ENCODE results near the gene DMC1. TPM values are rescaled to one million over a fixed set of nuclear protein-coding genes. Genes with fewer than 3 reads are reported as not detected.
"Not testable (repeated sequence)": the region's sequence is repeated elsewhere in the genome, so short reads cannot be mapped to it uniquely, and the experiment has no call there.

DMC1 gene
- total RNA-seq, 1 experiment from 2014 or later = 0.89 TPM

DNA sequence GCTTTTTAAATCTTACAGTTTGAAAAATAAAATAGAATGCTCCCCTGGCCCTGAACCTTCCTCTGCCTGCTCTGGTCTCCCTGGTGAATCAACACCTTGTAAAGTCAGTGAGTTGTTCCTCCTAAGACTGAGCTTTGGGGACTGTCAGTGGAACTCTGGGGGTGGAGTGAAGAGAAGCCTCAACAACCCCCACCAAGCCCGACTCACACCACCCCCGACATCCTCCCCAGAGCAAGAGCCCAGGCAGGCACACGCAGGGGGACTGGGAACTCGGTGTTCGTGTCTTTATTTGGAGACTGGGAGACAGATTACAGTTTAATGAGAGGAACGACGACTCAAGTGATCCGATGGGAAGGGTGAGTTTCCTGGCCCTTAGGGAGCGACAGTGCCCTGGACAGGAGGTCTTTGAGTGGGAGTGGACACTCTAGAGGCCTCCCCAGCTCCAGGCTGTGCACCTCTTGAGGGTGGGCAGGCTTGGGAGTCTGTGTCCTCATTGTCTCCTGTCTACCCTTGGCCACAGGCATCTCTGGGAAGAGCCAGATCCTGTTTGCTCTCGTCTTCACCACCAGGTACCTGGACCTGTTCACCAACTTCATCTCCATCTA lies 95.9 kb downstream of the DMC1 start:
- H3K9ac ChIP-seq (ENCODE audit: low read length) = no peak overlapping the region
- no peak for TF ChIP-seq SIN3A (IDR thresholded peaks at IDR 0.05; ENCODE audit: low read depth)
- TF ChIP-seq, protein P1, sequence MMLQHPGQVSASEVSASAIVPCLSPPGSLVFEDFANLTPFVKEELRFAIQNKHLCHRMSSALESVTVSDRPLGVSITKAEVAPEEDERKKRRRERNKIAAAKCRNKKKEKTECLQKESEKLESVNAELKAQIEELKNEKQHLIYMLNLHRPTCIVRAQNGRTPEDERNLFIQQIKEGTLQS (IDR thresholded peaks at IDR 0.05) = no peak
- no peaks in the 10 kb centered on the region for H4K20me1 ChIP-seq (ENCODE audit: insufficient read depth)
- H3K9me2 ChIP-seq (ENCODE audit: insufficient read depth) = no peaks in the 10 kb centered on the region
- no peaks in the 10 kb centered on the region for H3K4me1 ChIP-seq (ENCODE audit: control insufficient read depth in 1 of 2, insufficient read depth in 2 of 2, low read length in 2 of 2)
- no peaks in the 10 kb centered on the region for H3K27me3 ChIP-seq (ENCODE audit: insufficient read depth, low read length)
- no peak overlapping the region for H2AFZ ChIP-seq (ENCODE audit: low read depth, low read length, poor library complexity, severe bottlenecking)
- ATAC-seq = no peak
- BruUV-seq (replicated peaks) = no TSS peak
- no peaks in the 10 kb centered on the region for H3K36me3 ChIP-seq (ENCODE audit: control insufficient read depth in 1 of 2, insufficient read depth in 2 of 2, low read length in 2 of 2)
- H3K27ac ChIP-seq (ENCODE audit: low read depth, low read length) = no peak overlapping the region
- H3K9me3 ChIP-seq (ENCODE audit: control insufficient read depth in 1 of 2, insufficient read depth in 1 of 2, low read depth in 1 of 2, low read length in 2 of 2) = no peaks in the 10 kb centered on the region
- CTCF ChIA-PET = no interaction called here
- POLR2A ChIA-PET = no interaction called here
- no peak overlapping the region for H3K4me3 ChIP-seq (replicated peaks in 1 of 2; ENCODE audit: low read depth in 1 of 2, low read length in 2 of 2)
- intact Hi-C loops (cut with micrococcal nuclease) = no loop called here
- DNase-seq (ENCODE audit: low read depth, low spot score) = no peak
- RAD21 ChIA-PET (ENCODE audit: low non-redundant PET in 1 of 2, low total read pairs in 2 of 2, uncharacterized antibody in 2 of 2, unreplicated experiment in 2 of 2) = no interaction called here
- no peak overlapping the region for H3K4me2 ChIP-seq (ENCODE audit: low read length)
- no peaks in the 10 kb centered on the region for H3K79me2 ChIP-seq (ENCODE audit: insufficient read depth, low read length)

DNA sequence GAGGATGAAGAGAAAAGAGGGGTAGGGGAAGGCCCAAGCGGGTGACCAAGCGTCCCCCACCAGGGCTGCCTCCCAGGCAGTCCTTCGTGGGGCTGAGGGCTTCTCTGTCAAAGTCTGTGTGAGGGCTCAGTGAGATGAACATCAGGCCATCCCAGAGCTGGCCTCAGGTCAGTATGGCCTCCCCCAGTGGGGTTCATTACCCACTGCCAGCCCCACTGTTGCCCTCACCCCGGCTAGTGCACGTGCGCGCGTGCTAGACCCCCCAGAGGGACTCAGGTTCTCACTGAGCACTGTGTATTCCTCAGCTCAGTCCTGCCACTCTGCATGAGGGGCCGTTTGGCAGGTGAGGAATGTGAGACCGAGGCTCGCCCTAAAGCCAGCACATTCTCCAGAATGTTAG lies 98.7 kb downstream of the DMC1 start:
- intact Hi-C loops (cut with micrococcal nuclease) = no loop called here

DNA sequence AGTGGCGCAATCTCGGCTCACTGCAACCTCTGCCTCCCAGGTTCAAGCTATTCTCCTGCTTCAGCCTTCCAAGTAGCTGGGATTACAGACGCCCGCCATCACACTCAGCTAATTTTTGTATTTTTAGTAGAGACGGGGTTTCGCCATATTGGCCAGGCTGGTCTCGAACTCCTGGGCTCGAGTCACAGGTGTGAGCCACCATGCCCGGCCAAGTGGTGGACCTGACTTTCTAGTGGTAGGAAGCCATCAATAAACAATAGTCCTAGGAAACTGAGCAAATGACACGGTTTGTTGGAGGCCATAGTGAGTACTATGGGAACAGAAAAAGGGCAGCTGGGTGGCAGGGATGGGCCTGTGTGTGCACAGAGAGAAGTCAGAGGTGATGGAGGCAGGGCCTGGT lies 99.8 kb downstream of the DMC1 start:
- H3K9me3 ChIP-seq (ENCODE audit: control insufficient read depth in 1 of 2, insufficient read depth in 1 of 2, low read depth in 1 of 2, low read length in 2 of 2); H3K4me3 ChIP-seq (replicated peaks in 1 of 2; ENCODE audit: low read depth in 1 of 2, low read length in 2 of 2); H3K36me3 ChIP-seq (ENCODE audit: control insufficient read depth in 1 of 2, insufficient read depth in 2 of 2, low read length in 2 of 2); H3K27me3 ChIP-seq (ENCODE audit: insufficient read depth, low read length); CTCF ChIA-PET; DNase-seq (ENCODE audit: low read depth, low spot score); intact Hi-C loops (cut with micrococcal nuclease); BruUV-seq (replicated peaks); H3K9ac ChIP-seq (ENCODE audit: low read length); H4K20me1 ChIP-seq (ENCODE audit: insufficient read depth); POLR2A ChIA-PET; RAD21 ChIA-PET (ENCODE audit: low non-redundant PET in 1 of 2, low total read pairs in 2 of 2, uncharacterized antibody in 2 of 2, unreplicated experiment in 2 of 2); H3K27ac ChIP-seq (ENCODE audit: low read depth, low read length); H3K9me2 ChIP-seq (ENCODE audit: insufficient read depth); H3K79me2 ChIP-seq (ENCODE audit: insufficient read depth, low read length); H2AFZ ChIP-seq (ENCODE audit: low read depth, low read length, poor library complexity, severe bottlenecking); H3K4me2 ChIP-seq (ENCODE audit: low read length); ATAC-seq: not testable (repeated sequence)
- peaks cover 6 to 29% of the 10 kb centered on the region in 2 experiments for H3K4me1 ChIP-seq (ENCODE audit: control insufficient read depth in 1 of 2, insufficient read depth in 2 of 2, low read length in 2 of 2)

More for the DNA sequence above, 98.7 kb downstream of the DMC1 start:
- ChIA-PET RAD21 (ENCODE audit: low non-redundant PET in 1 of 2, low total read pairs in 2 of 2, uncharacterized antibody in 2 of 2, unreplicated experiment in 2 of 2) (no interaction called here), CTCF (no interaction called here), POLR2A (no interaction called here)
- no peak overlapping the region for H3K4me2 ChIP-seq (ENCODE audit: low read length)
- no peaks in the 10 kb centered on the region for H3K27me3 ChIP-seq (ENCODE audit: insufficient read depth, low read length)
- H4K20me1 ChIP-seq (ENCODE audit: insufficient read depth) = no peaks in the 10 kb centered on the region
- no TSS peak for BruUV-seq (replicated peaks)
- no peaks in the 10 kb centered on the region for H3K9me2 ChIP-seq (ENCODE audit: insufficient read depth)
- H3K36me3 ChIP-seq (ENCODE audit: control insufficient read depth in 1 of 2, insufficient read depth in 2 of 2, low read length in 2 of 2) = no peaks in the 10 kb centered on the region
- no peak overlapping the region for H3K27ac ChIP-seq (ENCODE audit: low read depth, low read length)
- no peak overlapping the region for H2AFZ ChIP-seq (ENCODE audit: low read depth, low read length, poor library complexity, severe bottlenecking)
- H3K4me3 ChIP-seq (replicated peaks in 1 of 2; ENCODE audit: low read depth in 1 of 2, low read length in 2 of 2) = no peak overlapping the region
- H3K4me1 ChIP-seq (ENCODE audit: control insufficient read depth in 1 of 2, insufficient read depth in 2 of 2, low read length in 2 of 2) = peaks cover 6 to 20% of the 10 kb centered on the region in 2 experiments
- no peak overlapping the region for H3K9ac ChIP-seq (ENCODE audit: low read length)
- TF ChIP-seq CBX3 (IDR thresholded peaks at IDR 0.05; ENCODE audit: low read depth) = no peak
- TF ChIP-seq EZH2 (IDR thresholded peaks at IDR 0.05) = no peak
- TF ChIP-seq EGR1 (IDR thresholded peaks at IDR 0.05; ENCODE audit: low read depth) = no peak
- no peak for TF ChIP-seq SP1 (IDR thresholded peaks at IDR 0.05; ENCODE audit: low read depth)
- TF ChIP-seq, protein P2, sequence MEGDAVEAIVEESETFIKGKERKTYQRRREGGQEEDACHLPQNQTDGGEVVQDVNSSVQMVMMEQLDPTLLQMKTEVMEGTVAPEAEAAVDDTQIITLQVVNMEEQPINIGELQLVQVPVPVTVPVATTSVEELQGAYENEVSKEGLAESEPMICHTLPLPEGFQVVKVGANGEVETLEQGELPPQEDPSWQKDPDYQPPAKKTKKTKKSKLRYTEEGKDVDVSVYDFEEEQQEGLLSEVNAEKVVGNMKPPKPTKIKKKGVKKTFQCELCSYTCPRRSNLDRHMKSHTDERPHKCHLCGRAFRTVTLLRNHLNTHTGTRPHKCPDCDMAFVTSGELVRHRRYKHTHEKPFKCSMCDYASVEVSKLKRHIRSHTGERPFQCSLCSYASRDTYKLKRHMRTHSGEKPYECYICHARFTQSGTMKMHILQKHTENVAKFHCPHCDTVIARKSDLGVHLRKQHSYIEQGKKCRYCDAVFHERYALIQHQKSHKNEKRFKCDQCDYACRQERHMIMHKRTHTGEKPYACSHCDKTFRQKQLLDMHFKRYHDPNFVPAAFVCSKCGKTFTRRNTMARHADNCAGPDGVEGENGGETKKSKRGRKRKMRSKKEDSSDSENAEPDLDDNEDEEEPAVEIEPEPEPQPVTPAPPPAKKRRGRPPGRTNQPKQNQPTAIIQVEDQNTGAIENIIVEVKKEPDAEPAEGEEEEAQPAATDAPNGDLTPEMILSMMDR (IDR thresholded peaks at IDR 0.05 in 2 of 3, conservative IDR thresholded peaks at IDR 0.05 in 1 of 3; ENCODE audit: borderline replicate concordance in 1 of 3, insufficient read depth in 1 of 3, low read depth in 2 of 3, low read length in 2 of 3) = no peak
- TF ChIP-seq RAD21 (IDR thresholded peaks at IDR 0.05; ENCODE audit: low read depth) = no peak
- no peak for TF ChIP-seq FOSL1 (IDR thresholded peaks at IDR 0.05; ENCODE audit: low read depth)
- TF ChIP-seq, protein P1 (IDR thresholded peaks at IDR 0.05) = no peak
- no peak for TF ChIP-seq CEBPB (IDR thresholded peaks at IDR 0.05; ENCODE audit: low read depth)
- TF ChIP-seq EZH2phosphoT487 (IDR thresholded peaks at IDR 0.05; ENCODE audit: borderline replicate concordance) = no peak
- TF ChIP-seq POLR2A (IDR thresholded peaks at IDR 0.05; ENCODE audit: borderline replicate concordance, extremely low read depth, insufficient read depth, insufficient read length) = no peak
- DNase-seq (ENCODE audit: low read depth, low spot score) (no peak), ATAC-seq (no peak)
- H3K9me3 ChIP-seq (ENCODE audit: control insufficient read depth in 1 of 2, insufficient read depth in 1 of 2, low read depth in 1 of 2, low read length in 2 of 2) = no peaks in the 10 kb centered on the region
- H3K79me2 ChIP-seq (ENCODE audit: insufficient read depth, low read length) = no peaks in the 10 kb centered on the region

Data from HCT116 (cell line).